GM10847 (cell line): ENCODE results near the gene AMOT.

Experiments used
- POLR2A ChIP-seq: IDR thresholded peaks from 2 replicates; pipeline ENCODE4 v1.6.1; 2011; ENCODE audit not compliant: insufficient read length; ENCODE audit errors: extremely low read depth

AMOT gene

DNA sequence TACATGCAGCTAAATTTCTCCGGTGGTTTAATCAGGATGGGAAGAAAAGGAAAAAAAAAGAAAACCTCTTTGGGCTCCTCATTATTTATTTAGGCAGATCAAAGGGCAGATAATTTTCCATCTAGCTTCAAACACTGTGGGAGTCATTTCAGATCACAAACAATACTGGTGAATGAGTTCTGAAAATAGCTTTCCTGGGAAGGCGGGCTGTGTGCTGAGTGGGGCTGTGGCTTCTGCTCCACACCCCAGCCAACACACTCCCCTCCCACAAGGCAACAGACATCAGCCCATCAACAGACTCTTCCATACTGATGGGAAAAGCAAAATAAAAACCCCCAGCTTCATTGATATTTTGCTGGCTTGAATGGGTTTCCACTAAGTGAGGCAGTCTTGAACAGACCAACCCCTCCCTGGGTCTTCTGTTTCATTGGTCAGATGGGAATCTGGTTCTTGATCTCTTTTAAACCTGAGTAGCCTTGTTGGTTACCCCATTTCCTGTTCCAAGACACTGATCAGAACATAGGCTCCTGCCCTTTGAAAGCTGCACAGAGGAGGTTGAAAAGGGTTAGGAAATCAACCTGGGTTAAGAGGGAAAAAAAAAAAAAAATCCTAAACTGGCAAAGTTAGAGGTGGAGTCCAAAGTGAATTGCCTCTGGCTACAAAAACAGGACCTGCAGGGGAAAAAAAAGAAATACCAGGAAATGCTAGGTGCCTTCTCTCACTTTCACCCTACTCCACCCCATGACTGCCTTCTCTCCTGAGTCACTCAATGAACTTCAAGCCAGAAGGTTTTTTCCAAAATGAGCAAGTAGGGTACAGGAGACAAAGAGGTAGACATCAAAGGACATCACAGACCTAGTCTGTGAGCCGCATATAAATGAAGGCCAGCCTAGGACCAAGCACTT is 20.0 kb downstream of the AMOT start:
- TF ChIP-seq POLR2A, result no peak

DNA sequence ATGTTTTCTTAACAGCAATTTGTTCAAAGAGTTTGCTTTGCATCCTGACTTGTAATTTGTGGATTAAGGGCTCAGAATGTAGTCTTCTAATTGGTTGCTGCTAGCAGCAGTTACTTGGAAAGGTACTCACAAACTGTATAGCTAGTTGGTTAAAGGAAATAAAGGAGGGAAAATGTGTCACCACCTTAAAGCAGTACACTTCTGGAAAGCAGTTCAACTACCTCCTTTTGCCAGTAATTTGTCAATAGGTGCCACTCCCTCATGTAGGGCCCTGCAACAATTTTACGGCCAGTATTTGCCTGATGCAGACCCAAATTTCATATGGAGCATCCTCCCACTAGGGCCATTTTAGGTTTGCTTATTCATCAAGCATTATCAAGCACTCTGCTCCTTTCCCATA is 20.8 kb downstream of the AMOT start:
- TF ChIP-seq POLR2A, result no peak

DNA sequence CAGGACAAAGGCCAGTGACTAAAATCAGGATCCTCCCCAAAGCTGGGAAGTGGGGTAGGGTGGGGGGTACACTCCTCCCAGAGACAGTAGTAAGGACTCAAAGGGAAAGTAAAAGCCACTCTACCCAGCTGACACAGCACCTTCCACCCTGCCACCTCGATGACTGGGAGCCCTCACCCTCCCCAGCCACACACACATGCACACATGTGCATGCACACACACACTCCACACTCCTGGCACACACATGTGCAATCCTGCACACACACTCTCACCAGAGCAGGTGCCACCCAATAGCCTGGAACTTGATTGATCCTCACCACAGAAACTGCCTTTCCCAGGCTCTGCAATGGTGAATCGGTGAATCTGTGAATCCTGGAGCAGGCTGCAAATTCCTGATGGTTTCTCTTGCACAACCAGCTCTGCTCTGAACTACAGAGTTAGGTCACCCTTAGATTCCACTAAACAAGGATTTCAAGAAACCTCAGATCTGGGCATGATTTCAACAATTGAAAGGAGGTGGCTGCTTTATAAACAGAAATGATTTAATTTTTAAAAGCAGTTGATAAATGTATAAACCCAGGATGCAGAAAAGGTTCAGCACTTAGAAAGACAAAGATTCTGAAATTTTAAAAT is 21.5 kb downstream of the AMOT start:
- TF ChIP-seq POLR2A, result no peak

DNA sequence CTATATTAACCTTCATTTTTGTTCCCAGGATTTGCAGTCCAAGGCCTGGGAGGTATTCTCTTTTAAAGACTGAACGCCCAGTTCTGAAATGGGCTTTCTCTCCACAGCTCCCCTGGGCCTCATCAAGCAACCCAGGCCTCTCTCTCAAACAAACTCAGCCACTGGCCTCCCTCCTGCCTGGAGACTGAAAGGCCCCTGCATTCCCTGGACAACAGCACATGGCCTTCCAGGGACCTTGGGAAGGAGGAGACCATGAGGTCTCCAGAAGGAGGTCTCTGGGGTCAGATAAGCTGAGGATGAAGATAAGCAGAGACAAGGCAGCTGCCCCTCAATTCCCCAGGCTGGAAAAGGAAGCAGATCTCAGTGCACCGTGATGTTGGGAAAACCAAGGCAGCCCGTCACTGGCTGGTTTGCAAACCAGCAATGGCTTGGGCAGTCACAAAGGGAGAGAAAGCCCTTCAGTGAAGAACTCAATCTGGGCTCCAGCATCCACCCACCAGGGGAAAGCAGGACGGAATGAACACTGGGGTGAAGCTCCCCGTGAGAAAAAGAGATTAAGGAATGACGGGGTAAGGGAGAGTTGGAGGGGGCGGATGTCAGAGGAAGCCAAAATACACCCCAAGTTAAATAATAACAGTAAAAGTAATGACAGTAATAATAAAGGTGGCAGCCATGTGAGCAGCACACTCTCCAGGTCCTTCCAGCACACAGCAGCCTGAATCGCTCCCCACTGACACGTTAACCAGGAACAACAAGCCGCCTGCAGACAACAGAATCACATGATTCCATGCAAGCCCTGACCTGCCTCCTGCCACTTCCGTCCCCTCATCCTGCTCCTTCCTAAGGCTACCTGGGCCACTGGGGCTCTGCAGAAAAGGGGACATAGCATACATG is 22.3 kb downstream of the AMOT start:
- TF ChIP-seq POLR2A, result no peak

DNA sequence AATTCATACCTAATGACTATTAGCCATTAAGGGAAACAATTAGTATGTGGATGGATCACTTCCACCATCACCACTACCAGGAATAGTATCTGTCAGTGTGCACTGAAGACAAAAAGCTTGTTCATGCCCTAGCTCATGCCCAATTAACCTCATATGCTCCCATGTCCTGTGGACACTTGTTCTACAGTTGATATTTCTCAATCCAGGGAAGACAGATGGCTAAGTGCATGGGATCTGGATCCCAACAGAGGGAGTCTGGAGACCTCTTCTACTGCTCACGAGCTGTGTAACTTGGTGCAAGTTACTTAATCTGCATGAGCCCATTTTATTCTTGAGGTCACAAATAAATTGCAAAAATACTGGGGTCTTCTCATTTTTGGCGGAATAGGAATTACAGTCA is 23.7 kb downstream of the AMOT start:
- TF ChIP-seq POLR2A, result no peak

DNA sequence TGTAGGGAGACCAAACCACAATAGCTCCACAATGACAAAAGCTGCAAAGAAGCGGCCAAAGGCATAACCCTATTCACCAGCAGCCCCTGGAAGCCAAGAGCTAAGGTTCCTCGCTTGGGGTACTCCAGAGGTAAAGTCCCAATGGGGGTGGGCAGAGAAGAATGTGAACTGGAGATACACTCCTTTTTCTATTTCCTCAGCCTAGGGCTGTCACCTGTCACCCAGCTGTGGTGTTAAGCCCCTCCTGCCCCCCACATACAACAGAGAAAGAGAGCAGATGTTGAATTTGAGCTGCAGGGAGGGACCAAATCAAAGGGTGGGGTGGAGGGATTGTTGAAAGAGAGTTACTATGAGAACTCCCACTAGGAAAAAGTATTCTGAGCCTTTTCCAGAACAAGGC is 26.1 kb downstream of the AMOT start:
- no peak for TF ChIP-seq POLR2A

DNA sequence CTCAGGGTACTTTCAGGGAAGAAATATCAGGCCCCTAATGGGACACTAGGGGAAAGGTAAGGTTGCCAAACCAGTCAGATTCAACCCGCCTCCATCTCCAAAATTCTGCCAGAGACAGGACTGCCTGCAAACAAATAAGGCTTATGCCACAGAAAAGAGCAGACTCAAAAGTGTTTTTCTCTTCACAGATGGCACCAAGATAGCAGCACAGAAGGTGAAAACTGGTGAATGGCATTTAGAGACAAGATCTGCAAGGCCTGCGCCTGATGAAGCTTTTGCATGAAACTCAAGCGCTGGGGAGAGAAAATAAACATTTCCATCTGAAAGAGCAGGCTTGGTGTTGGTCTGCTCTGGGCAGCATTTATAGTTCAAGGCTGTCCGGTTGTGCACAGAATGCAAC is 27.9 kb downstream of the AMOT start:
- no peak for TF ChIP-seq POLR2A

DNA sequence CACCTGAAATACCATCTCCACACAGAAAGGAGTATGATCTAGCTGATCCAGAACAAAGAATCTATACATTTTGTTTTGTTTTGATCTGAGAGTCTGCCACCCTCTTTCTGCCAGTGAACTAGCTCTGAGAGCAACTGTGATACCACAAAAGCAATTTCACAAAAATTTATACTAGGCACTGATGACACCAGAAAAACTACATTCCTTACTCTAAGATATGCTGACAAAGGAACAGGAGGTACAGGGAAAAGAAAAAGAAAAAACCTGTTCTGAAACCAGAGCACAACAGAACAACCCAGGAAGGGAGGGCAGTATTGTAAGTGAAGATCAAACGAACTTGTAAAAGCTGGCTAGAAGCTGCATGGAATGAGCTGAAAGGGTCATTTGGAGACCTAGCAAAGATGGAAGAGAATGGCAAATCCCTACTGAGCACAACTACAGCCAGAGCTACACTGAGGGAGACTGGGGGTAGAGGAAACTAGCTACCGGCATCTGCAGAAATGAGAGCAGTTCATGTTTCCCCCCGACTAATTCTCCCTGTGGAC is 31.9 kb downstream of the AMOT start:
- TF ChIP-seq POLR2A, result no peak

DNA sequence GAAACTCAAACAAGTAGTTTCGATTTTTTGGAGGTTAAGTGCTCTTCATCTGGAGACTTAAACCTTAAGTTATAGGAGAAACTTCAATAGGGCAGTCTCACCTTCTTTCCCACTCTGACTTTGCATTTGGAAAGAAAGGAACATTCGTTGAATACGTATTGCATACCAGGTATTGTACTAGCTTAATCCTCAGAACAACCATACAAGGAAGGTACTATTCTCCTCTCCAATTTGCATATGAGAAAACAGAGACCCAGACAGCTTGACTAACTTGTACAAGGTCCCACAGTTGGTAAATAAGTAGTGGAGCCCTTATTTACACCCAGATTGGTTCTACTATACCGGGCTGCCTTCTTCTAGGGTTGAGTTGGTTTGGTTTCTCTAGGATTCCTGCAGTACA is 32.6 kb downstream of the AMOT start:
- TF ChIP-seq POLR2A, result no peak

DNA sequence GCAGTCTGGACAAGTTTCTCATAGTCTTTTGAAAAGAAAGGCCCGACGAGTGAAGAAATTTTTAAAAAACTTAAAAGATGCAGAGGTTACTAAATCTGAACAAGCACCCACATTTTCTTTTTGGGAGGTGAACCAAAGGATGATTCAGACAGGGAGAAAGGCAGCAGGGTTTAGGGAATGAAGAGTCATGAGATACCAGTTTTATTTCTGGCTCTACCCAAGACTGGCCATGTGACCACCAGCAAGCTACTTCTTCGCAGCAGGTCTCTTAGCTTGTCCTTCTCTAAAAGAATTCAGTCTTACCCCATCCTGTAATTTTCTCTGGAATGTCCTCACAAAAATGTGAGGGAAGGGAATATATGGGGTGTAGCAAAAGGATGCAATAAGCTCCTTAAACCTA is 37.6 kb downstream of the AMOT start:
- no peak for TF ChIP-seq POLR2A

DNA sequence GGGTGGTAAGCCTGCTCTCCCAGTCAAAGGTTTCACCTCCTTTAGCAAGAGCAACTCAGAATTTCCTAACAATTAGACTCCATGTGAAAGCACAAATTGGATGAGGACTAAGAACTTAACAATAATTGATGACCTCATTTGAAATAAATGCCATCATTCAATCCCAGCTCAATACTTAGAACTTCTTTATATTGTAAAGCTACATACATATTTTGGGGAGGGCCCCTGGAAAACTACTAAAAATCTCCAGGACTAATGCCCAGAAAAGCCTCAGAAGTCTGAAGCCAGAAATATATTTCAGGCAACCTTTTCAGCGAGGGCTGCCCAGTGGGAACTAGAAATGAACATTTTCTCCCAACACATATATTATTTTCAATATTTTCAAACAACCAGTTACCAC is 38.1 kb downstream of the AMOT start:
- TF ChIP-seq POLR2A, result no peak

DNA sequence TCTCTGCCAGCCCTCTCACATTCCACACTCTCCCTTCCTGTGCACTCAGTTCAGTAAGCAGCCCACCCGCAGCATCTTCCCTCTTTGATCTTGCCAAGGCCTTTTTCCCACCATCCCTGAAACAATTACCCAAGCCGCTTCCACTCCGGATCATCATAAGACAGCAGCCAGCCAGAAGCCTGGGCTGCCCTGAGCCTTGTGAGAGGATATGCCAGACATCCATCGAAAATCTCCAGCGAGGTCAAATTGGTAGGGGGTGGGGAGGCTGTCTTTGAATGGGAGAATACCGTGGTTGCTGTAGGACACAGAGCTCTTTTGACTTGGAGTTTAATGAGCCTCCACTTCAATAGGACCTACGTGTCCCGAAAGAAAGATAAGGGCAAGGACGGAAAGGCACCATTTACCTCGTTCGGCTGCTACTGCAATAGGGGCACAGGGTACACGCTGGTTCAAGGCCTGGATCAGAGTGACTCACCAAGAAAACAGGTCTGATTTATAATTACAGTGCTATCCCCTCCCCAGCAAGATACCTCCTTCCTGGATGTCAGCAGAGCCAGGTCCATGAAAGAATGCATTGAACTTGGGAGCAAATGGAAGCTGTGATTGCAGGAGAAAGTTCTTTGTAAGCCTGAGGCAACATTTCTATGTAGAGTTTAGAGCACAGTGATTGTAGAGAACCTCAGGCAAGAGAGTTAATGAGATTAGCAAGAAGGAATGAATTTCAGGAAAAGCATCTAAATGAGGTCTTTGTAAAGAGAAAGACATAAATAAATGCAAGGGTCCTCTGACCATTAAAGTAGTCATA is 39.5 kb downstream of the AMOT start:
- no peak for TF ChIP-seq POLR2A

DNA sequence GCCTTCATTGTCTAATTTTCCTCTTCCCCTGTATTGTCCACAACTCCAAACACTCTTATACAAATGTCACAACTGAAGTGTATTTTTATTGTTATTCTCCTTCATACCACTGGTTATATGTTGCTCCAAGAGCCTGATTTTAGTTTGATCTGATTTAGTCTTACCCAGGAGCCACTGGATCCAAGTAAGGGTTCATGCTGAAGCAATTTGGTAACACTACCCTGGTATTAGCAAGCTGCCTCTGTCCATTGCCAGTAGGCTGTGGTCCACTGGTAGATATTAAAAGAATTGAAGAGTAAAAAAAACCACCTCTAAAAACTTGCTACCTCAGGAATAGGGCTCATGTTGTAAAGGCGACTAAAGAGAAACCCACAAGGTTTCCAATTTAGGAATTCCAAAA is 41.2 kb downstream of the AMOT start:
- TF ChIP-seq POLR2A, result no peak

DNA sequence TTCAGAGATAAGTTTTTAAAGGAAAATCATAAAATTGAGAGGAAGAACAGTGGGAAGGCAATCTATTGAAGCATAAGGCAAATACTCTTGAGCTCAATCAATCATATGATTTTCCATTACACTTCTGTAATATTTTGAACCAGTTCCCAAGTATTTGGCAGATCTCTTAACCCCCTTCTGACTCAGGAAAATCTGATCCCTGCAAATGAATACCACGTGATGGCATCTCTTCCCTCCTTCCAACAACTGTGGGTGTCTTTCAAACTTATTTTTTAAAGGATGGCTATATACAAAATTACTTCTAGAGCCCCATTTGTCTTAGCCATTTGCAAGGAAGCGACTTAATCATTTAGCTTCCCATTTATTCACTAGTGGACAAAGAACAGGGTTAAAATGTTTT is 41.9 kb downstream of the AMOT start:
- TF ChIP-seq POLR2A, result no peak

DNA sequence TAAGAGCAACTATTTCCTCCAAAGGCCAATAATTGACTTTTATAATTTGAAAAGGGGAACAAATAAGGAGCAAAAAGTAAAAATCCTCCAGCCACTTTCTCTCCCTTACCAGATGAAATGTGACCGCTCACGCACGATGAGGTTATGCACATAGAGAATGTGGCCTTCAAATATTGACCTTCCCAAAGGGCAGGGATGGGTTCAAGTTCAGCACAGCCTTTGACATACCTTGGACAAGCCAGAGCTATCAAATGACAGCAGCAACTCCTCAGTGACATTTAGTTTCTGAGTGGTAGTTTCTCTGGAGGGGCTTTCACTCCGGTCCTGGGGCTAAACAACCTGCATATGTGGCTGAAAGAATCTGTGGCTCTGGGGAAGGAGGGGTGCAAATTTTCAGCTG is 50.7 kb downstream of the AMOT start:
- no peak for TF ChIP-seq POLR2A
